Measurements from ENCODE around the gene CDC42EP3. TPM values are rescaled to one million over a fixed set of nuclear protein-coding genes. Genes with fewer than 3 reads are reported as not detected.

CDC42EP3 gene
- total and polyA plus RNA-seq, 2 donors (not counting 1 experiment from before 2014, with no cell fraction given), result 28.0 to 29.9 TPM

- no peaks in the 10 kb centered on the region for H3K79me2 ChIP-seq (ENCODE audit: control insufficient read depth, insufficient read depth, low read length)
- no peaks in the 10 kb centered on the region for H4K20me1 ChIP-seq (ENCODE audit: control insufficient read depth, insufficient read depth, low read length, poor library complexity, severe bottlenecking)
- no peak for DNase-seq
- H3K9ac ChIP-seq (ENCODE audit: low read length), result no peak overlapping the region
- H3K27ac Mint-ChIP-seq, result no peak overlapping the region
- H3K4me3 Mint-ChIP-seq, result no peak overlapping the region
- TF ChIP-seq EZH2 (IDR thresholded peaks at IDR 0.05; ENCODE audit: borderline replicate concordance, insufficient read depth, low read depth, low read length, poor library complexity, severe bottlenecking) (no peak), CTCF (IDR thresholded peaks at IDR 0.05) (no peak)
- no peak overlapping the region for H3K4me3 ChIP-seq (ENCODE audit: control extremely low read depth in 1 of 5, extremely low read depth in 1 of 5, insufficient read depth in 1 of 5, low read depth in 2 of 5, low read length in 4 of 5)
- ChIA-PET CTCF (no interaction called here), POLR2A (no interaction called here)
- H3K9me3 Mint-ChIP-seq (ENCODE audit: insufficient read depth), result no peaks in the 10 kb centered on the region
- ATAC-seq (ENCODE audit: low read depth), result no peak
- H3K36me3 ChIP-seq (replicated peaks in 1 of 2; ENCODE audit: control extremely low read depth in 1 of 2, control insufficient read depth in 1 of 2, extremely low read depth in 1 of 2, insufficient read depth in 2 of 2, low read length in 1 of 2), result no peaks in the 10 kb centered on the region
- intact Hi-C loops (cut with micrococcal nuclease), result no loop called here
- no peak overlapping the region for H3K27ac ChIP-seq (ENCODE audit: low read length in 2 of 2)
- H3K4me2 ChIP-seq (replicated peaks; ENCODE audit: low read depth, low read length, poor library complexity, severe bottlenecking), result no peak overlapping the region
- WGBS (ENCODE audit: insufficient coverage), result 97% methylated on average over 3 of the region's 3 CpGs
- H3K27me3 Mint-ChIP-seq, result no peaks in the 10 kb centered on the region
- H3K27me3 ChIP-seq (replicated peaks in 1 of 4; ENCODE audit: control extremely low read depth in 1 of 4, control insufficient read depth in 3 of 4, insufficient read depth in 4 of 4, low read length in 3 of 4), result no peaks in the 10 kb centered on the region
- H3K9me3 ChIP-seq (ENCODE audit: control extremely low read depth in 1 of 3, control insufficient read depth in 2 of 3, insufficient read depth in 1 of 3, low read length in 2 of 3), result no peaks in the 10 kb centered on the region
- peaks cover 38% of the 10 kb centered on the region for H3K4me1 Mint-ChIP-seq
- H3K4me1 ChIP-seq (ENCODE audit: control insufficient read depth in 2 of 2, insufficient read depth in 2 of 2, low read length in 2 of 2), result peaks cover 30 to 31% of the 10 kb centered on the region in 2 donors
- H2AFZ ChIP-seq (ENCODE audit: insufficient read depth, low read depth, low read length, poor library complexity, severe bottlenecking), result no peak overlapping the region
Observed at GRCh38 chr2:37629529-37629928, 41.9 kb downstream of the CDC42EP3 start.

- intact Hi-C loops (cut with micrococcal nuclease), result no loop called here
- Histone ChIP-seq H3K27ac (ENCODE audit: low read length in 2 of 2) (no peak overlapping the region), H3K4me1 (ENCODE audit: control insufficient read depth in 2 of 2, insufficient read depth in 2 of 2, low read length in 2 of 2) (peaks cover 42% of the 10 kb centered on the region in 2 donors), H3K9ac (ENCODE audit: low read length) (no peak overlapping the region), H3K79me2 (ENCODE audit: control insufficient read depth, insufficient read depth, low read length) (no peaks in the 10 kb centered on the region), H3K4me2 (replicated peaks; ENCODE audit: low read depth, low read length, poor library complexity, severe bottlenecking) (no peak overlapping the region), H3K9me3 (ENCODE audit: control extremely low read depth in 1 of 3, control insufficient read depth in 2 of 3, insufficient read depth in 1 of 3, low read length in 2 of 3) (no peaks in the 10 kb centered on the region), H4K20me1 (ENCODE audit: control insufficient read depth, insufficient read depth, low read length, poor library complexity, severe bottlenecking) (no peaks in the 10 kb centered on the region), H3K27me3 (replicated peaks in 1 of 4; ENCODE audit: control extremely low read depth in 1 of 4, control insufficient read depth in 3 of 4, insufficient read depth in 4 of 4, low read length in 3 of 4) (no peaks in the 10 kb centered on the region), H2AFZ (ENCODE audit: insufficient read depth, low read depth, low read length, poor library complexity, severe bottlenecking) (no peak overlapping the region), H3K36me3 (replicated peaks in 1 of 2; ENCODE audit: control extremely low read depth in 1 of 2, control insufficient read depth in 1 of 2, extremely low read depth in 1 of 2, insufficient read depth in 2 of 2, low read length in 1 of 2) (no peaks in the 10 kb centered on the region), H3K4me3 (ENCODE audit: control extremely low read depth in 1 of 5, extremely low read depth in 1 of 5, insufficient read depth in 1 of 5, low read depth in 2 of 5, low read length in 4 of 5) (no peak overlapping the region)
- no peaks in the 10 kb centered on the region for H3K27me3 Mint-ChIP-seq
- H3K27ac Mint-ChIP-seq, result no peak overlapping the region
- ChIA-PET CTCF (interaction anchor here (0.9 to 1.0 kb wide), 2 partner anchors 16 to 21 kb away, joined by 3 read pairs; no protein-coding TSS in a partner anchor), POLR2A (no interaction called here)
- DNase-seq (no peak), ATAC-seq (ENCODE audit: low read depth) (no peak)
- H3K4me1 Mint-ChIP-seq, result peaks cover 48% of the 10 kb centered on the region
- no peaks in the 10 kb centered on the region for H3K9me3 Mint-ChIP-seq (ENCODE audit: insufficient read depth)
- no peak for TF ChIP-seq EZH2 (IDR thresholded peaks at IDR 0.05; ENCODE audit: borderline replicate concordance, insufficient read depth, low read depth, low read length, poor library complexity, severe bottlenecking)
- TF ChIP-seq CTCF (IDR thresholded peaks at IDR 0.05), result no peak
- no peak overlapping the region for H3K4me3 Mint-ChIP-seq
Observed at GRCh38 chr2:37627710-37628109, 43.7 kb downstream of the CDC42EP3 start.
